NCI-H2081 treated with DMSO at 0.1 percent for 48 hours (cell line): ENCODE data around the gene PNPLA6.
"Not testable (repeated sequence)": the region's sequence is repeated elsewhere in the genome, so short reads cannot be mapped to it uniquely, and the experiment has no call there.

Source experiments
- DNase-seq: peaks from one replicate; lab custom pipeline; 2025; lab: John Stamatoyannopoulos, UW

Gene PNPLA6

DNA sequence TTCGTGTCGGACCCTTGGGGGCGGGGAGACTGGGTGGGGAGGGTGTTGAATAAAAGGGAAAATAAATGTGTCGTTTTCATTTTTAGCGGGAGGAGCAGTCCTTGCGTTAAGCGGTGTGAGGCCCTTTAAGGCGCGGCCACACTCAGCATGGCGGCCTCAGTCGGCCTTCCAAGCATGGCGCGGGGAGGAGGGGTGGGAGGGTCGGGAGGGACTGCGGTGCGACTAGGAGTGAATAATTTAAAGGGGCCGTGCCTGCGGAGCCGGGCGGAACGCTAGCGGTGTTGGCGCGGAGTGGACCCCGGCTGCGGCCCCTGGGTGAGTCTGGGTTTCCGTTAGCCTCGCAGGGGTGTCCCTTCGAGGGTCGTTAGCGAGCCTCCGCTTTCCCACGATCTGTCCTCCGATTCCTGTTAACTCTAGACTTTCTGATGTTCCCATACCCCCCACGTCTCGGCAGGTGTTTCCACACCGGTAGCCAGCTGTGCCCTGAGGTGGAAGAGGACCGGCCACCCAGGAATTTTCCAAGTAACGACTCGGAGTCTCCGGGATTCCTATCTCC is 1.5 kb upstream of the PNPLA6 start:
- no peak for DNase-seq

DNA sequence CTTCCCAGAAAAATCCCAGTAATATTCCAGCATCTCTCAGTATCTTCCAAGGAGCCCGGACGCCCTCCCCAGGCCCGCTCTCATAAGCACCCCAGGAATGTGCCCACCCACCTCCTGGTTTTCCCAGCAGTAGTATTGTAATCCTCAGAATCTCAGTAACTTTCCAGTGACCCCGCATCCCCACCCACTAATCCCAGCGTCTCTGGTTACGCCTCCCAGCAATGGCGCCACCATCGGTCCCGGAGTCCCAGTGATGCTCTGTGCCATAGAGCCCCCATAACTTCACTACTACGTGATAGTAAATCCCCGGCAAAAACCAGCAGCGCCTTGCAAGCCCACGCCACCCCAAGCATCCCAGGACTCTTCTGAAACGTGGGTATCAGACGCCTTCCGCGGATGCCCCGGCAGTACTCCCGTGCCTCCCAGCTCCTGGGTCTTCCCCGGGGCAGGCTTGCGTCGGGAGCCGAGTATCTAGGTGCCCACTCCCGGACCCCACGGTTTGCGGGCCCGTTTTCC is 928 bp upstream of the PNPLA6 start:
- DNase-seq, result no peak

DNA sequence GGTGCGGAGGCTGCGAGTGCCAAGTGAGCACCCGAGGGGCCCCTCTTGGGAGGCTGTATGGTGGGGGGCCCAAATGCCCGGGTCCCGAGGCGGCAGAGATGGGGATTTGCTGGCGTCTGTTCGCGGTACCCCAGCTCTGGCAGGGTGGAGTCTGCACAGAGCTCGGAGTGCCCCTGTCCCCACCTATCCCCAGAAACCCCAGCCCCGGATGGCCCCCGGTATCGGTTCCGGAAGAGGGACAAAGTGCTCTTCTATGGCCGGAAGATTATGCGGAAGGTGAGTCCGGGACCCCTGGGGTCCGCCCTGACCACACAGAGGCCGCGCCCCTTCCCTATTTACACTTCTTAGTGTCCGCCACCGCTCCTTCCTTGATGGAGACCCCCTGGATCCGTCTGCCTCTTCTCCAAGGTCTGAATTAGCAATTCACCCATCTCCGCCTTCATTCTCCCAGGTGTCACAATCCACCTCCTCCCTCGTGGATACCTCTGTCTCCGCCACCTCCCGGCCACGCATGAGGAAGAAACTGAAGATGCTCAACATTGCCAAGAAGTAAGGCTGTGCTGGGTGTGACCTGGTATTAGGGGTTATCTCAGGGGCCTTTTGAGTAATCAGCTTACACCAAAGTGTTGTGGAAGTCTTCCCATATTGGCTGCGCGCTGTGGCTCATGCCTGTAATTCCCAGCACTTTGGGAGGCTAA is 630 bp downstream of the PNPLA6 start:
- no peak for DNase-seq

DNA sequence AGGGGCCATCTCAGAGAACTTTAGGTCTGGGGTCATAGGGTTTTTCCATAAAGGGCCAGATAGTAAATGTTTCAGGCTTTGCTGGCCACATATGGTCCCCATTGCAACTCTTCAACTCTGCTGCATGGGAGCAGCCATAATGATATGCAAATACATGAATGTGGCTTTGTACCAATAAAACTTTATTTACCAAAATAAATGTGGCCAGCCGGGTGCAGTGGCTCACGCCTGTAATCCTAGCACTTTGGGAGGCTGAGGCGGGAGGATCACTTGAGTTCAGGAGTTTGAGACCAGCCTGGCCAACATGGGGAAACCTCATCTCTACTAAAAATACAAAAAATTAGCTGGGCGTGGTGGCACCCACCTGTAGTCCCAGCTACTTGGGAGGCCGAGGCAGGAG is 3.5 kb downstream of the PNPLA6 start:
- DNase-seq, result not testable (repeated sequence)

DNA sequence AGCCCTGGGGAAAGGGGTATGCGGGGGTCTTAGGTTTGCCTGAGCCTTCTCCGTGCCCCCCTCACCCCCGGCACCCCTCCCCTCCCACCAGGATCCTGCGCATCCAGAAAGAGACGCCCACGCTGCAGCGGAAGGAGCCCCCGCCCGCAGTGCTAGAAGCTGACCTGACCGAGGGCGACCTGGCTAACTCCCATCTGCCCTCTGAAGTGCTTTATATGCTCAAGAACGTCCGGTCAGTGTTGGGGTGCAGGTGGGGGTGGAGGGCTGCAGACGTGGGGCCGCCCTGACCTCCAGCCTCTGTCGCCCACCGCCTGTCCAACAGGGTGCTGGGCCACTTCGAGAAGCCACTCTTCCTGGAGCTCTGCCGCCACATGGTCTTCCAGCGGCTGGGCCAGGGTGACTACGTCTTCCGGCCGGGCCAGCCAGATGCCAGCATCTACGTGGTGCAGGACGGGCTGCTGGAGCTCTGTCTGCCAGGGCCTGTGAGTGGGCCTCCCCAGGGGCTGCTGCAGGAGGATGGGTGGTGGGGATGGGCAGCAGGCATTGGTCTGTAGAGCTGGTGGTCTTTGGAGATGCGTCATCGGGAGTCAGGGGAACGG is 4.4 kb downstream of the PNPLA6 start:
- DNase-seq, result no peak

DNA sequence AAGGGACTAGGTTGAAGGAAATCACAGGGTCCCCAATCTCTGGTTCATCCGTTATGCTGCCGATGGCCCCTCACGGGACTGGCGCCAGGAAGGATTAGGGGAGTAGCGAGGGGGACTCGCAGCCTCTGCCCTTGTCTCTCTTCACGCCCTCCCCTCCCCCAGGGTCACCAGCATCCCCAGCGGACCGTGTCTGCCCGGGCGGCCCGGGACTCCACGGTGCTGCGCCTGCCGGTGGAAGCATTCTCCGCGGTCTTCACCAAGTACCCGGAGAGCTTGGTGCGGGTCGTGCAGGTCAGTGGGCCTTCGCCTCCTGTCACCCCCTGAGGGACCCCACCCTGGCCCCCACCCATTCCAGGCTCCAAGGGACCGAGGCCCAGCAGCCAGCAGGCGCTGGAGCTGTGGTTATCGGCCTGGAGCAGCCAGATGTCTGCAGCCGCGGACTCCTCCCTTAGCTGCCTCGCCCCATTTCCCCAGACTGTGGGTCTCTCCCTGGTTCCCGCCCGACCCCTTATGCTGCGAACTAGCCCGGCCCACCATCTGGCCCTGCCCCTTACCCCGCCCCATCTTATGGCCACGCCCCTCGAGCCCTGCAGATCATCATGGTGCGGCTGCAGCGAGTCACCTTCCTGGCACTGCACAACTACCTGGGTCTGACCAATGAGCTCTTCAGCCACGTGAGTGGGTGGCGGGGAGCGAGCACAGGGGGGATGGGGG is 5.4 kb downstream of the PNPLA6 start:
- no peak for DNase-seq

DNA sequence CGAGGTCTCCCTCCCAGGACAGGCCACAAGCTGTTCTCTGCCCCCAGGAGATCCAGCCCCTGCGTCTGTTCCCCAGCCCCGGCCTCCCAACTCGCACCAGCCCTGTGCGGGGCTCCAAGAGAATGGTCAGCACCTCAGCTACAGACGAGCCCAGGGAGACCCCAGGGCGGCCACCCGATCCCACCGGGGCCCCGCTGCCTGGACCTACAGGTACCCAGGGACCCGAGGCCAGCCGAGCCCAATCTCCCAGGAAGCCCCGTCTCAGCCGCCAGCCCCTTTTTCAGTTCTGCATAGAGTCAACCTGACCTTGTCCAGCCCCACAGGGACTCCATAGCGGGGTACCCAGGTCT is 5.9 kb downstream of the PNPLA6 start:
- DNase-seq, result no peak

DNA sequence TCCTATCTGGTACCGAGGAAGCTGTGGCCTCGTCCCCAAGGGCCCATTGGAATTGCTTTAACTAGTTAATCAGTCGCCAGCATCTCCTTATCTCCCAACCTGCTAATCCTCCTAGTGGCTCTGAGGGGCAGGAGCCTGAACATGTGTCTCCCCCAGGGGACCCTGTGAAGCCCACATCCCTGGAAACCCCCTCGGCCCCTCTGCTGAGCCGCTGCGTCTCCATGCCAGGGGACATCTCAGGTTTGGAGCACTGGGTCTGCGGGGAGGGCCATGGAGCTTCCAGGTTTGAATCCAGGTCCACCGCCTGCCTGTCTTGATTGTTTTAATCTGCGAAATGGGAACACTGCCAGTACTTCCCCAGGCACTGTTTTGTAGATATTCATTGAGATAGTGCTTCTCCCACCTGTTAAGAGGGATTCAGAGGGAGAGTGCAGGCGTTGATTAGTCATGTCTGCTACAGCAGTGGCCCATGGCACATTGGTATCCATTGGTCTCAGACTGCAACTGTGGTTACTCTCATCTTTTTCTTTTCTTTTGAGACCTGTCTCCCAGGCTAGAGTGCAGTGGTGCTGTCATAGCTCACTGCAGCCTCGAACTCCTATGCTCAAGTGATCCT is 6.4 kb downstream of the PNPLA6 start:
- DNase-seq, result no peak

DNA sequence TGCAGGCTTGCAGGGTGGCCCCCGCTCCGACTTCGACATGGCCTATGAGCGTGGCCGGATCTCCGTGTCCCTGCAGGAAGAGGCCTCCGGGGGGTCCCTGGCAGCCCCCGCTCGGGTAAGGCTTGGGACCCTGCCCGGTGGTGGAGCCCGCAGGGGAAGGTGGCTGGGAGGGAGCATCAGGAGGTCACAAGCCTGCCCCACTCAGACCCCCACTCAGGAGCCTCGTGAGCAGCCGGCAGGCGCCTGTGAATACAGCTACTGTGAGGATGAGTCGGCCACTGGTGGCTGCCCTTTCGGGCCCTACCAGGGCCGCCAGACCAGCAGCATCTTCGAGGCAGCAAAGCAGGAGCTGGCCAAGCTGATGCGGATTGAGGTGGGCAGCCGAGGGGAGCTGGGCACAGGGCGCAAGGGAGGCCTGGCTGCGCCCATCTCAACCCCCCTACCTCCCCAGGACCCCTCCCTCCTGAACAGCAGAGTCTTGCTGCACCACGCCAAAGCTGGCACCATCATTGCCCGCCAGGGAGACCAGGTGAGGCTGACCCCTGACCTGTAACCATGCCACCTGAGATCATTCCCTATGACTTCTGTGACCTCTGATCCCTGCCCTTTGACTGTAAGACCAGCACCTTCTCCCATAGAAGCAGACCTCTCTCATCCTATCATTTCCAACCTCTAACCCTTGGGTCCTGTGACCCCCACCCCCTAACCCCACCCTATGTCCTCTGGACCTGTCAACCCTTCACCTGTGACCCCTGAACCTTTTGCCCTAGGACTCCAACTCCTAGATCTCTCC is 7.2 kb downstream of the PNPLA6 start:
- no peak for DNase-seq

DNA sequence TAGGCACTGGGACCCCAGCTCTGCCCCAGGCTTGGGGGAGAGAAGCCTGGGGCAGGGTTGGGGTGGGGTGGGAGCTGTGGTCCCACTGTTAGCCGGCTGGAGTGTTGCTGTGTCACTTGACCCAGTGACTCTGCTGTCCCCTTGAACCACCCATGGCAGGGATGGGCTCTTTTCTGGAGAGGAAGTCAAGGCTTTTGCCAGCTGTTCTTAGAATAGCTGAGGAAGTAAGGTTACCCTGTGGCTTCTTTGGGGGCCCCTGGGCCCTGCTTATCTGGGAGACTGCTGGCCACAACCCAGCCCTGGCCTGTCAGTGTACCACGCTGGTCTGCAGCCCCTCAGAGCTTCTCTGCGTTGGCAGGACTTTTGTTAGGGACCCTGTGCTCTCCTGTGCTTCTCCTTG is 9.1 kb downstream of the PNPLA6 start:
- no peak for DNase-seq

DNA sequence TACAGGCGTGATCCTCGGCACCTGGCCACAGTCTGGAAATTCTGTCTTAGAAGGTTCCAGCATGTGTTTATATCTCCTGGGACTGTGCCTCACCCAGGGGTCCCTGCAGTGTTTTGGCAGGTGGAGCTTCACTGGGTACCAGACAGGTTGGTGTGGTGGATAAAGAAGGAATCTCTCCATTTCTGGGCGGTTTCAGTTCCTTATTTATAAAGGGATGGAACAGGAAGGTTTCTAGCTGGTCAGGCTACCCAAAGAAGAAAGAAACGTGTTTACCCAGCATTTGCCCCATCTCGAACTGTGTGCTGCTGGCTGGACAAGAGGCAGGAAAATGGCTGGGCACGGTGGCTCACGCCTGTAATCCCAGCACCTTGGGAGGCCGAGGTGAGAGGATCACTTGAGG is 9.8 kb downstream of the PNPLA6 start:
- no peak for DNase-seq

DNA sequence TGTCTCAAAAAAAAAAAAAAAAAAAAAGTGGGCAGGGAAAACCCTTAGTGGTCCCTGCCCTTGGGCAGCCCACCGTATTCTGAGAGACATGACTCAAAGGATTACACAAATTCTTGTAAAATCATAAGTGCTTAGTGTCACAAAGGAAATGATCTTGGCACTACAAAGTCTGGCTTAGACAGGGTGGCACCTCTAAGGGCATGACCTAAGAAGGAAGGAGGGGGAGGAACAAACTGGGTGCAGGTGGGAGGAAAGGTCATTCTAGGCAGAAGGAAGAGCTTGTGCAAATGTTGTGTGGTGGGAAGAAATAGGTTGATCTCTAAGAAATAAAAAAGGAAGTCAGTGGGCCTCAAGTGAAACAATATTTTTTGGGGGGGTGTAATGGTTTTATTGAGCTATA is 10.4 kb downstream of the PNPLA6 start:
- no peak for DNase-seq

DNA sequence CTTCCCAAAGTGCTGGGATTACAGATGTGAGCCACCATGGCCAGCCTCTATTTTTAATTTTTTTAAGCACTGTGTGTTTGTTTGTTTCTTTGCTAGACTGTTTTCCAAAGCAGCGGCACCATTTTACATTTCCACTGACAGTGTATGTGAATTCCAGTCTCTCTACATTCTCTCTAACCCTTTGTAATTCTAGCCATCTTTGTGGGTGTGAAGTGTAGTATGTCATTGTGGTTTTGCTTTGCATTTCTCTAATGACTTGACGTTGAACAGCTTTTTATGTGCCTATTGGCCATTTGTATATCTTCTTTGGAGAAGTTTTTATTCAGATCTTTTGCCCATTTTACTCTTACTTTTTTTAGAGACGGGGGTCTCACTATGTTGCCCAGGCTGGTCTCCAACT is 11.6 kb downstream of the PNPLA6 start:
- DNase-seq, result no peak

DNA sequence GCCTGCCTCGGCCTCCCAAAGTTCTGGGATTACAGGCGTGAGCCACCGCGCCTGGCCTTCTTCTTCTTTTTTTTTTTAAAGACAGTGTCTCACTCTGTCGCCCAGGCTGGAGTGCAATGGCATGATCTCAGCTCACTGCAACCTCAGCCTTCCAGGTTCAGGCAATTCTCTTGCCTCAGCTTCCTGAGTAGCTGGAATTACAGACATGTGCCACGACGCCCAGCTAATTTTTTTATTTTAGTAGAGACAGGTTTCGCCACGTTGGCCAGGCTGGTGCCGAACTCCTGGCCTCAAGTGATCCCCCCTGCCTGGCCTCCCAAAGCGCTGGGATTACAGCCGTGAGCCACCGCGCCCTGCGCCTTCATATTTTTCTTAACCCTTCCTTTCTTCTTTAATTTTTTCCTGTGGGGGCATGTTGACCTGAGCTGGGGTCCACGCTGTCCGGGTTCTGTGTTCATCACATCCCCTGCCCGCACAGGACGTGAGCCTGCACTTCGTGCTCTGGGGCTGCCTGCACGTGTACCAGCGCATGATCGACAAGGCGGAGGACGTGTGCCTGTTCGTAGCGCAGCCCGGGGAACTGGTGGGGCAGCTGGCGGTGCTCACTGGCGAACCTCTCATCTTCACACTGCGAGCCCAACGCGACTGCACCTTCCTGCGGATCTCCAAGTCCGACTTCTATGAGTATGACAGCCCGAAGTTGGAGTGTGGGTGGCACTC is 14.1 kb downstream of the PNPLA6 start:
- no peak for DNase-seq

DNA sequence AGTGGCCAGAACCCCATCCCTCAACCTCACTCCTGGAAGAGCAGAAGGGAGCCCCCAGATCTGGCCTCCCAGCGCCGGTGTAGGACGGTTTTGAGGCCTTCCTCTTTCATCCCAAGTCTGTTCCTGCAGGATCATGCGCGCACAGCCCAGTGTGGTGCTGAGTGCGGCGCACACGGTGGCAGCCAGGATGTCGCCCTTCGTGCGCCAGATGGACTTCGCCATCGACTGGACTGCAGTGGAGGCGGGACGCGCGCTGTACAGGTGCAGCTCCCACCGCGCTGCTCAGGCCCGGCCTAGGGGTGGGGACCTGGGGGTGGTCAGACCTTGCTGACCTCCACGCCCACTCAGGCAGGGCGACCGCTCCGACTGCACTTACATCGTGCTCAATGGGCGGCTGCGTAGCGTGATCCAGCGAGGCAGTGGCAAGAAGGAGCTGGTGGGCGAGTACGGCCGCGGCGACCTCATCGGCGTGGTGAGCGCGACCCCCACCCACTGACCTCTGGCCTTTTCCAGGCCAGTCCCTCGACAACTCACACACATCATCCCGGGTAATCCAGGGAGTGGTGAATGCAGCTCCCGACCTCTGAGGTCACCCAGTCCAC is 14.8 kb downstream of the PNPLA6 start:
- no peak for DNase-seq

DNA sequence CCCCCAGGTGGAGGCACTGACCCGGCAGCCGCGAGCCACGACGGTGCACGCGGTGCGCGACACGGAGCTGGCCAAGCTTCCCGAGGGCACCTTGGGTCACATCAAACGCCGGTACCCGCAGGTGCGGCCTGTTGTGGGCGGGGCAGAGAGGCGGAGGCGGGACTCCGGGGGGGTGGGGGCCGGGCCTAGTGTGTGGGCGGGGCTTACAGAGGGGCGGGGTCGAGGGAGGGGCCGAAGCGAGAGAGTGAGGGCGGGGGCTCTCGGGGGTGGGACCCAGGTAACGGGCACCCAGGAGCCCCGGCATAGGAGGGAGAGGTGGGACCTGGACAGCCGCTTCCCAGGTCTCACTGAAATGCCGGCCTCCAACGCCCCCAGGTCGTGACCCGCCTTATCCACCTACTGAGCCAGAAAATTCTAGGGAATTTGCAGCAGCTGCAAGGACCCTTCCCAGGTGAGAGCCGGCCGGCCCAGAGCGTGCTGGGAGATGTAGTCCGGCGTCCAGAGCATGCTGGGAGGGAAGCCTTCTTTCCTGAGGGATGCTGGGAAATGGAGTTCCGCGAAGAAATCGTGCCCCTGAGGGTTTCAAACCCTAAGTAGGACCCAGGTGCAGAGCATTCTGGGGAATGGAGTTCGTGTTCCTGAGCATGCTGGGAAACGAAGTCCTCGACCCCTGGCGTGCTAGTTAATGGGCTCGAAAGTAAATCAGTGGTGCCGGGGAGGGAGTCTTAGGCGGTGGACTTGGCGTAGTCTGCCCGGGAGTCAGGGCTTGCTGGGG is 15.7 kb downstream of the PNPLA6 start:
- no peak for DNase-seq

DNA sequence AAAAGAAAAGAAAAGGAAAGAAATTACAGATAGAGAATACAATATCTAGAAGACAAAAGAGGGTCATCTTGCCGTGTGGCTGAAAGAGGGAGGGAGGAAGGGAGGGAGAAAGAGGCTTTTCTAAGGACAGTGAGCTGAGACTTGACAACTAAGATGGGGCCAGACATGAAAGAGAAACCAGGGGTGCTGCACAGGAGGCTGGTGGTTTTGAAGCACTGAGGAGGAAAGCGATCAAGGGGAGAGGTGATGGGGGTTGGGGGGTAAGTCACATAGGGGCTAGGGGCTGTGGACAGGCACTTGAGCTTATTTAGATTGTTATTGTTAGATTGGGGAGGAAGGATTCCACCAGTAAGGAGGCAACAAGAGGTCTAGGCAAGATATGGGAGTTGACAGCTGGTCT is 17.3 kb downstream of the PNPLA6 start:
- DNase-seq, result no peak

DNA sequence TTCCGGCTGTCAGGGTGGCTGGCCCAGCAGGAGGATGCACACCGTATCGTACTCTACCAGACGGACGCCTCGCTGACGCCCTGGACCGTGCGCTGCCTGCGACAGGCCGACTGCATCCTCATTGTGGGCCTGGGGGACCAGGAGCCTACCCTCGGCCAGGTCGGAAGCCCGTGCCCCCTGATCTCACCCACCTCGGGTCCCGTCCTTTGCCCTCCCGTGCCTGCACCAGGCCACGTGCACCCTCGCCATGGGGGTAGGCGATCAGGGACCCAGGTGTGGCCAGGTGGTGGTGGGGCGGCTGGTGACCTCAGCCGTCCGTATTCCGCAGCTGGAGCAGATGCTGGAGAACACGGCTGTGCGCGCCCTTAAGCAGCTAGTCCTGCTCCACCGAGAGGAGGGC is 19.0 kb downstream of the PNPLA6 start:
- no peak for DNase-seq

DNA sequence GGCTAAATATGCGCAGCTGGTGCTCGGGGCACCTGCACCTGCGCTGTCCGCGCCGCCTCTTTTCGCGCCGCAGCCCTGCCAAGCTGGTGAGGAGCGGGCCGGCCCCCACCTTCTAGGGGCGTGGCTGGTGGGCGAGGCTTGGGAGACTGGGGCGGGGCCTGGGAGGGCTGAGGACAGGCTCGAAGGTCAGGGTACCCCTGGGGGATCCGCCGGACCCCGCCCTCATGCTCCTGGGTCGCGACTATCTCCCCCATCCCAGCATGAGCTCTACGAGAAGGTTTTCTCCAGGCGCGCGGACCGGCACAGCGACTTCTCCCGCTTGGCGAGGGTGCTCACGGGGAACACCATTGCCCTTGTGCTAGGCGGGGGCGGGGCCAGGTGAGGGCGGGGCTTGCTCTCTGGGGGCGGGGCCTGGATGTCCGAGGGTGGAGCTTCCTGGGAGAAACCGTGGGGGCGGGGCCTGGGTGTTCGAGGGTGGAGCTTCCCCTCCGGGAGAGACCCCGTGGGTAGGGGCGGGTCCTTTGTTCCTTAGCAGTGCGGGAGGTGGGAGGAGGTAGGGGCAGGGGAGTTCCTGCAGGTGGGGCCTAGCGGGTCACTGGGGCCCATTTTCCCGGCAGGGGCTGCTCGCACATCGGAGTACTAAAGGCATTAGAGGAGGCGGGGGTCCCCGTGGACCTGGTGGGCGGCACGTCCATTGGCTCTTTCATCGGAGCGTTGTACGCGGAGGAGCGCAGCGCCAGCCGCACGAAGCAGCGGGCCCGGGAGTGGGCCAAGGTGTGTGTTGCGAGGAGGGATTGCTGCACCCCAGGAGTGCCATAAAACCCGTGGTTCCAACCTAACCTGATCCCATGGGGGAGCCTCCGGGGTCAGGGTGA is 19.7 kb downstream of the PNPLA6 start:
- no peak for DNase-seq
